Occipital lobe (tissue), 2 donors: ENCODE measurements around the gene RSPH10B2. TPM values are rescaled to one million over a fixed set of nuclear protein-coding genes. Genes with fewer than 3 reads are reported as not detected.
A peak's percentile ranks its signal among the peaks of the same experiment; 100 is the strongest.
"Not testable (repeated sequence)": the region's sequence is repeated elsewhere in the genome, so short reads cannot be mapped to it uniquely, and the experiment has no call there.

Experiments used
- DNase-seq: peaks from one replicate; lab custom pipeline; 2025; lab: John Stamatoyannopoulos, UW
- total RNA-seq: library from RNA; depleted of rRNA; stranded (reverse); fragments of >200 nt; gene quantifications from one replicate; pipeline ENCODE4 v1.2.3, GENCODE V29; 2014

Gene RSPH10B2
- total RNA-seq, 1 donor from 2014 or later: 1.7 TPM

GRCh38 chr7:6789353-6789752 lies 35.5 kb downstream of the RSPH10B2 start:
- DNase-seq: not testable (repeated sequence)

DNA sequence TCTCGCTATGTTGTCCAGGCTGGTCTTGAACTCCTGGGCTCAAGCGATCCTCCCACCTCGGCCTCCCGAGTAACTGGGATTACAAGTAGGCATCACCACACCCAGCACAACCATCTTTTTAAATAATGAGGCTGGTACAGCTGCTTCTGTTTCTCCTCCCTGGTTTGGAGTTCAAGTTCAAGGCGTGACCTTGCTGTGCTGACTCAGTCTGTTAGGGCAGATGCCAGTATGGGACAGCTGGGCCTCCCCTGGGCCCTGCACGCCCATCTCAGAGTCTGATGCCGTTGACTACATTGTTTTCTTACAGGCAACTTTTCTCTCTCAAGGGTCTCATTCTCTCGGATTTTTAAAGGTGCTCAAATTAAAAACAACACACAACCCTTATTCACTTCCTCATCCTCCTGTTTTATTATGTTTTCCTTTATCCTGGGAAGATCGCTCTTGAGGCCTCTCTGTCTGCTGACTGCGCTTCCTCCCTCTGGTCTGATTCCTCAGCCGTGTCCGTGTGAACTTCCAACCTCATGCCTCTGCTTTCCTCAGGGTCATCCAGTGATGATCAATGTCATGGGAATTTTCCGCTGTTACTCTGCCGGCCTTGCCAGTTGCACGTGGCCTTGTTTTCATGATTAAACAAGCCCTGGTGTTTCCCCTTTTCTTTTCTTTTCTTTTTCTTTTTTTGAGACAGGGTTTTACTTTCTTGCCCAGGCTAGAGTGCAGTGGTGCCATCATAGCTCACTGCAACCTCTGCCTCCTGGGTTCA lies 38.4 kb downstream of the RSPH10B2 start:
- DNase-seq: not testable (repeated sequence)

- not testable (repeated sequence) for DNase-seq
Observed at GRCh38 chr7:6794276-6794675, 40.4 kb downstream of the RSPH10B2 start.

- DNase-seq: not testable (repeated sequence)
Observed at GRCh38 chr7:6797218-6797617, 43.3 kb downstream of the RSPH10B2 start.

DNA sequence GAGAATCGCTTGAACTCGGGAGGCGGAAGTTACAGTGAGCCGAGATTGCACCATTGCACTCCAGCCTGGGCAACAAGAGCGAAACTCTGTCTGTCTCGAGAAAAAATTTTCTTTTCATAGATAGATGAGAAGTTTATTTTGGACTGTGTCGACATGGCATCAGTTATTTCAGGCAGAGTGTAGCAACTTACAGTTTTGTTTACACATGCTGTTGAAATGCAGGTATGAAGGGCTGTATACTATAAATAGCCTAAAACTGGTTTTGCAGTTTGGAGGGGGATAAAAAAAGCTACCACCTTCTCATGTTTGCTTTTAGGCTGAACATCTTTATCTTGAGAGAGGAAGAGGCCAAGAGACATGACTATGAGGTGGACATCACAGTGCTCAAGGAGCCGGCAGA lies 44.1 kb downstream of the RSPH10B2 start:
- not testable (repeated sequence) for DNase-seq

DNA sequence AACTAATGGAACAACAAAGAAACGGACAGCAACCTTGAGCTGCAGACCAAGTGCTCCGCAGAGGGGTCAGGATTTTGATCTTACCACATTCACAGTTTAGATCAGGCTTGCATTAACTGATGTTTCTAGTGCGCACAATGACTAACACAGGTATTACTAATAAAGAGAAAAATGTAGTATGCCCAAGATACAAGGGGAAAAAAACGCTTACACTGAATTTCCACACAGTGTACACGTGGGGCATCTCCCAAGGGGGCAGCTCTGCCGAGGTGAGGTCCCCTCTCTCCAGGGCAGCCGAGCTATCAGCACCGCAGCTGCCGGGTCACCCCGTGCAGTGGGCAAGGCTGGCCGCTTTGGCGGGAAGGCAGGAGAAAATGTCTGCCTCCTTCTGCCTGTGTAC lies 46.0 kb downstream of the RSPH10B2 start:
- DNase-seq: not testable (repeated sequence)

DNA sequence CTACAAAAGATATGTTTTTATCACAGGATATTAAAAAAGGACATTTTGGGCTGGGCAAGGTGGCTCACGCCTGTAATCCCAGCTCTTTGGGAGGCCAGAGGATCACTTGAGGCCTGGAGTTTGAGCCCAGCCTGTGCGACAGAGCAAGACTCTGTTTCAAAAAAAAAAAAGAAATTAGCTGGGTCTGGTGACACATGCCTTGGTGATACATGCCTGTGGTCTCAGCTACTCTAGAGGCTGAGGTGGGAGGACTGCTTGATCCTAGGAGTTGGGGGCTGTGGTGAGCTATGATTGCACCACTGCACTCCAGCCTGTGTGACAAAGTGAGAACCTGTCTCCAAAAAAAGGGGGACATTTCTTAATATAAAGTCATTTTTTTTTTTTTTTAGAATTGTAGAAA lies 46.4 kb downstream of the RSPH10B2 start:
- not testable (repeated sequence) for DNase-seq

- DNase-seq: not testable (repeated sequence)
Observed at GRCh38 chr7:6807393-6807918, 53.6 kb downstream of the RSPH10B2 start.

DNA sequence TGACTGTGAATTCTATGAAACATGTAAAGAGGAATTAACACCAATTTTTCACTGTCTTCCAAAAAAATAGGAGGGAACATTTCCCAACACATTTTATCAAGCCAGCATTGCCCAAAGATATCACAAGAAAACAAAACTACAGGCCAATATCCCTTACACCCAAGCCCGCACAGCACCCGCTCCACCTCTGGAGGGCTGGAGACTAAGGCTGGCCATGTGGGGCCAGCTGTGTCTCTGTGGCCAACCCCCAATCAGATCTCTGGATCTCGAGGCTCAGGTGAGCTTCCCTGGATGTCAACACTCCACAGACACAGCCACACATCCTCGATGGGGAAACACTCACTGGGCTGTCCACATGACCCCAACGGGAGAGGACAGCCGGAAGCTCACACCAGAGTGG lies 54.1 kb downstream of the RSPH10B2 start:
- DNase-seq: not testable (repeated sequence)

GRCh38 chr7:6813011-6813410 lies 59.1 kb downstream of the RSPH10B2 start:
- DNase-seq: not testable (repeated sequence)

DNA sequence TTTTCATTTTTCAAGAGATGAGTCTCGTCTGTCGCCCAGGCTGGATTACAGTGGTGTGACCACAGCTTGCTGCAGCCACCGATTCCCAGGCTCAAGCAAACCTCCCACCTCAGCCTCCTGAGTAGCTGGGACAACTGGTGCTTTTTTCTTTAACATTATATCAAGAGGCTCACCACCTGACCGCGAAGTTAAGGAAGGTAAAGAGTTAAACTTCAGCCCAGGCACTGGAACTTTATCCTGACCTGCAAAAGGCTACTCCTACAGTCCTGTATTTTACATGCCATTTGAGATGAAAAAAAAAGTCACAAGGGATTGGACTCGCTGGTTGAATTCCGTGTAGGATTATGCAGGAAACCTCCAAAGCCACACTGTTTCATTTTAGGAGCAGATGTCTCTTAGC lies 61.6 kb downstream of the RSPH10B2 start:
- not testable (repeated sequence) for DNase-seq

DNA sequence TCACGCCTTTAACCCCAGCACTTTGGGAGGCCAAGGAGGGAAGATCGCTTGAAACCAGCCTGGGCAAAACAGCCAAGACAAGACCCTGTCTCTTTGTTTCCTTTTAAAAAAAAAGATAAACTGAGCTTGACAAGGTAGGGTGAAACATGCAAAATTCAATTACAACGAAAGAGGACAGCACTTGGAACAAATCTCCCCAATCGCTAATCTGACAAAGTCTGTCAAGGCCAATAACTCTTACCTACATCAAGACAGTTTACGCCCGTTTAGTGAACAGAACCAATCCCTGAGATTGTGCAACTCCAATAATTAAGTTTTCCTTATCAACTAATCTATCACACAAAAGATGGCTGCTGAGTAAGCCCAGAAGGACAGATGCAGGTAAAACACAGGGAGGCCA lies 67.7 kb downstream of the RSPH10B2 start:
- DNase-seq: not testable (repeated sequence)

GRCh38 chr7:6825236-6826125 lies 71.6 kb downstream of the RSPH10B2 start:
- not testable (repeated sequence) for DNase-seq

GRCh38 chr7:6826151-6826550 lies 72.2 kb downstream of the RSPH10B2 start, which contains the start of gene CCZ1B:
Gene CCZ1B (minus strand): TSS chr7:6826275. CDS start chr7:6826197, 78 bp downstream.
- DNase-seq: peak; percentile 62

GRCh38 chr7:6827180-6827579 lies 73.3 kb downstream of the RSPH10B2 start:
- DNase-seq: not testable (repeated sequence)

GRCh38 chr7:6829616-6830015 lies 75.7 kb downstream of the RSPH10B2 start:
- not testable (repeated sequence) for DNase-seq

DNA sequence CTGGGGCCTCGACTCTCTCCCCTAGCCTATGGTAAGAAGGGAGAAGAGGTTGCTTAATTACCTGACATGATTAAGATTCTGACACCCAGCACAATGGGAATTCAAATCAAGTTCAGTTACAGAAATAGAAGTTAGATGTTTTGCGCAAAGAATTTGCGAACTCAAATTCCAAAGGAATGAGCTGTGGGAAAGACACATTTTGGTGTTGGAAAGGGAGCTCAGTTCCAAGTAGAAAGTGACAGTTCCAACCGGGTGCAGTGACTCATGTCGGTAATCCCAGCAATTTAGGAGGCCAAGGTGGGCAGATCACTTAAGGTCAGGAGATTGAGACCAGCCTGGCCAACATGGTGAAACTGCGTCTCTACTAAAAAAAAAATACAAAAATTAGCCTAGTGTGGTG lies 76.1 kb downstream of the RSPH10B2 start:
- DNase-seq: not testable (repeated sequence)

- no peak for DNase-seq
Observed at GRCh38 chr7:6831018-6831725, 77.3 kb downstream of the RSPH10B2 start.

GRCh38 chr7:6833636-6834035 lies 79.7 kb downstream of the RSPH10B2 start:
- DNase-seq: no peak

GRCh38 chr7:6835521-6835920 lies 81.6 kb downstream of the RSPH10B2 start:
- not testable (repeated sequence) for DNase-seq

DNA sequence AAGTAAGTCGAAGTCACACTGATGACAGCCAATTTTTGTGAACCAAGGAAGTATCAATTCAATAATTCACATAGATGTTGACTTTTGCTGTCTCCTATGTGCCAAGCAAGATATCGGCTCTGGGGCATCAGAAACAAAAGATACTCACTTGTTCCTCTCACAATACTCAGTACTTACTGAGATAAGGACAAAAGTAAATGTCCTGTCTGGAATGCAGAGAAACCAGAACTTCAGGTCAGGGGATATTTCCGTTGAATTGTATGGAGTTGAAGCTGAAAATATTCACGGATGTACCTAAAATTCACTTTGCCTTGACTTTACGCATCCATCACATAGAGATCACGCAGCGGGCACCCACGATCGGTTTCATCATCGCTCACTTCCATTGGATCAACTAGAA lies 83.2 kb downstream of the RSPH10B2 start:
- DNase-seq: not testable (repeated sequence)
